Epithelial cell of prostate (primary cell): Measurements from ENCODE around the gene SEMA5A.

ENCODE experiments used
- DNase-seq: peaks from one replicate; pipeline ENCODE4 v3.0.0-alpha.2; 2011; ENCODE audit warnings: low read depth, low spot score
- H3K27ac ChIP-seq: fragments of 450-650 bp; 2 replicates; pipeline ENCODE4 v1.5.1; 2017; ENCODE audit warnings: mild to moderate bottlenecking

Gene SEMA5A

DNA sequence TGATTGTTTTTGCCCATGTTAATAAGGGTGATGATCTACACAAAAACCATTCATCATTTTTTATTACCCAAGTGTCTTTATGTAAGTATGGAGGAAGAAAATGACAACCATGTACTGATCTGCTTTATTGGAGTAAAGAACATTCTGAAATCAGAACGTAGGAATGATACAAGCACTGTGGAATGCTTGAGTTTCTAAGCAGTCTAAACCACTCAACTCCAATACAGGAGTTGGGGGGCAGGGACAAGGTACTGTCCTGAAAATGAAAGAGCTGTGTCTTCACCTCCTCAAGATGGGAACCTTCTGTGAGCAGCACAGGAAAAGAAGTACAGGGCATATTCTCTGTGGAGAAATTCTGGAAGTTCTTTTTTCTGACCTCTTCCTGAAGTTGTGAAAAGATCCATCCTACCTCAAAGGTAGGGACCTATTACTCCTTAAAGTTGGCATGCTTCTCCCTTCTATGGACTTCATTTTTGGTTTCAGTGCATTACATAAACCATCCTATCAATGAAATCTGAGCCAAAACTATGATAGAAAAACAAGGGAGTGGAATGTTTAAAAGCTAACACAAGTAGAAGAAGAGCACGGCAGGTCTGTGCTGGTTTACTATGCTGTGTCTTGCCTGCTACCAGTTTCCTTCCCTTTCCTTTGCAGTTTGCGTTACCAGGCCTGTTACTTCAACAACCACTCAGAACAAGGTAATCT is 202.6 kb downstream of the SEMA5A start:
- peak overlapping the region; percentile 73 for H3K27ac ChIP-seq
- no peak for DNase-seq

GRCh38 chr5:9342161-9342787 is 203.6 kb downstream of the SEMA5A start:
- DNase-seq, result no peak
- H3K27ac ChIP-seq, result peak overlapping the region; percentile 73

GRCh38 chr5:9340085-9340484 is 205.8 kb downstream of the SEMA5A start:
- no peak for DNase-seq

GRCh38 chr5:9339206-9339818 is 206.6 kb downstream of the SEMA5A start:
- DNase-seq, result no peak

More at GRCh38 chr5:9340085-9340484, 205.8 kb downstream of the SEMA5A start:
- no peak overlapping the region for H3K27ac ChIP-seq

DNA sequence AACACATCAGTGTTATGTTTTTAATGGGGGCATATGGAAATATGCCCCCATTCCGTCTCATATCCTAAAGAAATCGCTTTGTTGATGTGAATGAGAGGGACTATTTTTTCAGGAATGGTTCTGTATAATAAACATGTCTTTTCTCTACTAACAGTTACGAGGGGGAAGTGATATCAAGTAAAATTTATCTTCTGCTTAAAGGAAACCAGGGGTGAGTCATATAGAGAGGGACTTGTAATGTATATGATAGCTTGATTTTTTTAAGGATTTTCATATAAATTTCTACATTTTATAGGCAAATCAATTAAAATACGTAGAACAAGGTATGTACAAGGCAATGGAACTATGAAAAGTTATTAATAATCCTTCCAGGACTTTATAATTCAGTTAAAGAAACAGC is 207.1 kb downstream of the SEMA5A start:
- H3K27ac ChIP-seq, result peak overlapping the region; percentile 38
- no peak for DNase-seq

More at GRCh38 chr5:9339206-9339818, 206.6 kb downstream of the SEMA5A start:
- no peak overlapping the region for H3K27ac ChIP-seq

- no peak for DNase-seq
- H3K27ac ChIP-seq, result peak overlapping the region; percentile 38
These were observed 207.8 kb downstream of the SEMA5A start for GRCh38 chr5:9337928-9338595.

DNA sequence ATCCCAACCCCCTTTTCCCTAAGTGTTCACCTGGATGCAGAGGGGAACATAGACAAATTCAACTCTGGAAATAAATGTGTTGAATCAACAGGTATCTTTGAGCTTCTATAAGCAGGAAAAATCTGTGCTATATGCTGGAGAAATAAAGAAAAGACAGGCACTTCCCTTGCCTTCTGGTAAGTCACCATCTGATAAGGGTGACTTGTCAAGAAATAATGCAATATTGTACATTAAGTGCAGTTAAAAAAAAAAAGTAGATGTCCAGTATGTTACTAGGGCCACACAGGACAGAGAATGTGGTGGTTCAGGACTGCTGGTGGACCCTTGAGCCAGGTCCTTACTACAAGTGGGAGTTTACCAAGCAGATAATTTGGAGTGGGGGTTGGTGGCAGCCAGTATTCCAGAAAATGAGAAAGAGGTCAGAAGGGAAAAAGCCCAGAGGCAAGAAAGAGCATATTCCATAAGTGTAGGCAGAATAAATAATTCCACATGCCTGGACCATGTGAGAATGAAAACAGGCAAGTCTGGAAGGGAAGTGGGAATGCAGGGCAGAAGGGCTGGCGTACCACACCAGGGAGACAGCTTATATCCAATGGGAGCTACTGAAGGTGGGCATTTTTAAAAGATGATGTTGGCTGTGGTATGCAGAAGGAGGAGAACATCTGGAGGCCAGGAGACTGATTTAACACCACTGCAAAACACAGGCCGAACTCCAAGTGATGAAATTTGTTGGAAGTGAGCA is 209.9 kb downstream of the SEMA5A start:
- no peak for DNase-seq
- no peak overlapping the region for H3K27ac ChIP-seq

DNA sequence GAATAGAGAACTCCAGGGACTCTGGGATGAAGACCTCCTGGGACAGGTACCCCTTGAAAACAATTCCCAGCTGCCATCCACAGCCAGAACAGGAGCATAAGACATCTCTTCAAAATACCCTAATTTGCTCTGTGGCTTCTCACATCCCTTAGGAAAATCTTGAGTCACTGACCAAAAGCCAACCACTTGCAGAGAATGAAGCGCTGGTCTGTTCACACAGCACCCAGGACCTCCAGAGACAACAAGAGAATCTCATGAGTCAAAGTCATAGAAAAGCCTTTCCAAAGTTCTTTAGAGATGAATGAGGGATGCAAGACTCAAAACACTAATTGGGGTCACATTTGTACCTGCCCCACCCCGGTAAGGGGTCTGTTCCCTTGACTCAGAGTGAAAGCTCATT is 210.6 kb downstream of the SEMA5A start:
- H3K27ac ChIP-seq, result no peak overlapping the region
- DNase-seq, result no peak

DNA sequence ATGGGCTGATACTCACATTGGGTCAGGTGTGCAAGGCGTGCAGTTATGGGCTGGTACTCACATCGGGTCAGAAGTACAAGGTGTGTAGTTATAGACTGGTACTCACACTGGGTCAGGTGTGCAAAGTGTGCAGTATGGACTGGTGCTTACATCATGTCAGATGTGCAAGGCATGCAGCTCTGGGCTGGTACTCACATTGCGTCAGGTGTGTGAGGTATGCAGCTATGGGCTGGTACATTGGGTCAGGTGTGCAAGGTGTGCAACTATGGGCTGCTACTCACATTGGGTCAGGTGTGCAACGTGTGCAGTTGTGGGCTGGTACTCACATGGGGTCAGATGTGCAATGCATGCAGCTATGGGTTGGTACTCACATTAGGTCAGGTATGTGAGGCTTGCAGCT is 213.8 kb downstream of the SEMA5A start:
- no peak for DNase-seq
- no peak overlapping the region for H3K27ac ChIP-seq

GRCh38 chr5:9331372-9331771 is 214.5 kb downstream of the SEMA5A start:
- H3K27ac ChIP-seq, result no peak overlapping the region
- no peak for DNase-seq

DNA sequence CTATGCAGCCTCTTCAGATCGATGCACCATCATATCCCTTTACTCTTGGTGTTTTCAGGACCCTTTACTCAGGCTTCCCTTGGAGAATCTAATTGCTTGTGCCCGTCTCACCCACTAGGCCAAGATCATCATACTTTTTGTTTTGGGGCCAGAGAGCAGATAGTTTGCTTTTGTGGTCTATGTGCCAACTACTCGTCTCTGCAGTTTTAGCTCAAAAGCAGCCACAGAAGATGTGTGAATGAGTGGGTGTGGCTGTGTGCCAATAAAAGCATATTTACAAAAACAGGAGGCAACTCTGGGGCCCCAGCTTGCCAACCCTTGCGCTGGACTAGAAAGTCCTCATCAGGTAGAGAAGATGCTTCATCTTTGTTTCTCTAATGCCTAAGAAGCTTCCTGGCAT is 216.8 kb downstream of the SEMA5A start:
- DNase-seq, result no peak
- no peak overlapping the region for H3K27ac ChIP-seq

DNA sequence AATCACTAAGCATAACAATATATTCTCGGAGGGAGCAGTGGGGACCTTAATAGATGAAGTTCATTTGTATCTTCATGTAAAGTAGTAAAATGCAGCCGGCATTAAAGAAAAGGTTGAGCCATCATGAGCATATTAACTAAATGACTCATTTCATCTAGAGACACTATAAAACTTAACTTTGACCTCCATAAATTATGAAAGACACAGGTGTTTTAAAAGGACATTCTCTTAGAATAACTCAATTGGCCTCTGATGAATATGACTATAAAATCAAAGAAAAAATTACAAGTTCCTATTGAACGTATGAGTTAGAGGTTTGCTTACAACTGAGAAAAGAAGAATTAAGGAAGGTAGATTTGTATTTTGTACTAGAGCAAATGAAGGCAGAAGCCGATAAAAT is 220.3 kb downstream of the SEMA5A start:
- H3K27ac ChIP-seq, result no peak overlapping the region
- no peak for DNase-seq

- DNase-seq, result no peak
- no peak overlapping the region for H3K27ac ChIP-seq
These were observed 221.4 kb downstream of the SEMA5A start for GRCh38 chr5:9324348-9325077.

- DNase-seq, result no peak
- H3K27ac ChIP-seq, result no peak overlapping the region
These were observed 225.2 kb downstream of the SEMA5A start for GRCh38 chr5:9320652-9321051.

DNA sequence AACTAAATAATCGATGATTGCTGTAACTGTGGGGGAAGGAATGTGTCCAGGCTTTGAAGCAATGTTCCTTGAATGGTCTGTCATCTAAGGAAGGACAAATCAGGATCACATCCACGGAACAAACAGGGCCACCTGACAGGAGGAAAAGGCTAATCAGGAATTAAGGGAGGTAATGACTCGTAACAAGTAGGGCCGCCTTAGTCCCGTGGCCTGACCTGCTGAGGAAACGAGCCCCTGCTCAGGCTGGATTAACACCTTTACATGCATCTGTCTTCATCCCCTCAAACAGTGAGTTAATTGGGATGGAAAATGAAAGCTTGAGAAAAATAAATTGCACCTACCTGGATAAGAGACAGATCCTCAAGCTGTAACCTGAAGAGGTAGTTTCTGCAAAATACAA is 227.8 kb downstream of the SEMA5A start:
- no peak overlapping the region for H3K27ac ChIP-seq
- no peak for DNase-seq

DNA sequence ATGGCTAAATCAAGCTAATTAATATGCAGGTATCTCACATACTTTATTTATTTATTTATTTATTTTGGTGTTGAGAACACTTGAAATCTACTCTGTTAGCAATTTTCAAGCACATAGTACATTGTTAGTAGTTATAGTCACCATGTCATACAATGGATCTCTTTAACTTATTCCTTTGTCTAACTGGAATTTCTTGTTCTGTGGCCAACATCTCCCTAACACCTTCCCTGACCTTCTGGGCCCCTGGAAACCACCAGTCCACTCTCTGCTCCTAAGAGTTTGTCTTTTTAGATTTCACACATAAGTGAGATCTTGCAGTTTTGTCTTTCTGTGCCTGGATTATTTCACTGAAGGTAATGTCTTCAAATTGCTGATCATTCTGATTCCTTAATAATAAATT is 229.1 kb downstream of the SEMA5A start:
- DNase-seq, result no peak
- no peak overlapping the region for H3K27ac ChIP-seq

GRCh38 chr5:9316041-9316440 is 229.8 kb downstream of the SEMA5A start:
- DNase-seq, result no peak
- no peak overlapping the region for H3K27ac ChIP-seq

DNA sequence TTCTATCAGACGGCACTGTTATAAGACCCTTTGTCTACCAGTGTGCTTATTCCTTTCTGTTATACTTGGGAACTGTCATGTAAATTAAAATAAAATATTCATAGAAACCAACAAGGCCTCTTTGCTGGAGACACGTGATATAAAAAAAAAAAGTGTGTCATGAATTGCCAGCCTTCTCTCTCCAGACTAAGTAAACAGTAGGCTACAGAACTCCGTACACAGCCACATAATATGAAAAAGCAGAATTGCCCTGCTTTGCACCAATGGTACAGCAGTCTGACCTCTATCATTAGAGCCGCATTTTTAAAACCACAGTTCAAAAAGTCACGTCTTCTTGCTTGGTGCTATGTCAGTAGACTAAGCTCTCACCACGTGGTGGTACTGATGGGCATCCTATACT is 231.3 kb downstream of the SEMA5A start:
- DNase-seq, result no peak
- no peak overlapping the region for H3K27ac ChIP-seq

GRCh38 chr5:9313751-9314150 is 232.1 kb downstream of the SEMA5A start:
- DNase-seq, result no peak
- no peak overlapping the region for H3K27ac ChIP-seq

GRCh38 chr5:9307150-9307549 is 238.7 kb downstream of the SEMA5A start:
- no peak overlapping the region for H3K27ac ChIP-seq

More at GRCh38 chr5:9307150-9307549, 238.7 kb downstream of the SEMA5A start:
- DNase-seq, result no peak
